Cardiac septum (tissue), 1 donor: ENCODE data around the gene CSNK1A1L. TPM values are rescaled to one million over a fixed set of nuclear protein-coding genes. Genes with fewer than 3 reads are reported as not detected.
A peak's percentile ranks its signal among the peaks of the same experiment; 100 is the strongest.

Experiments used
- DNase-seq: peaks from one replicate; pipeline ENCODE4 v3.0.0-alpha.2; 2020; ENCODE audit warnings: low spot score
- intact Hi-C: fragments of 100-400 bp; cut with DNase I; formaldehyde crosslinking; loops from one replicate; pipeline ENCODE4 v1.14.0; 2022
- total RNA-seq: library from RNA; stranded (reverse); fragmentation: NEBNext Ultra II Directional; extraction: Animal tissue kit (Norgen Biotek cat#: 25700); gene quantifications from one replicate; pipeline ENCODE4 v1.2.1, GENCODE V29; 2021
- donor health status: DM: no; HTN: no; CAD: no.

Gene CSNK1A1L
- total RNA-seq, 1 donor from 2014 or later: not detected

- intact Hi-C loops: loop anchor here (2.0 kb wide), 1 partner anchor 494 kb away; no protein-coding TSS in a partner anchor
- DNase-seq: no peak
Observed at GRCh38 chr13:37109051-37109678, 3.7 kb upstream of the CSNK1A1L start.

DNA sequence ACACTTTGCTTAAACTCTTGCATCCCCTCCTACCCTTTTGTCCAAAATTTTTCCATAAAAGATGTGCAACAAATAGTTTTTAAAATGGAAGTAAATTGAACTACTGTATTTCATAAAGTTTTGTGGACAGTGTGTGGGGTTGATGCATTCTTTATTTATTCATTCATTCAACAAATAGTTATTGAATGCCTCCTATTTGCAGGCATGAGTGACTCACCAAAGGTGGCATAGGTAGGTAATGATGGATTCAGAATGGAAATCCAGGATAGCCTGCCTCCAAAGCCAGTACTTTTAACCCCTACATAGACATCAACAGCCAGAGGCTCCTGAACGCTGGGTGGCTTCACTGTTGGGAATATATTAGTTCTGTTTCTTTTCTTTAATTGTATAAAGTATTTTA is 2.4 kb upstream of the CSNK1A1L start:
- intact Hi-C loops: loop anchor here (2.0 kb wide), 1 partner anchor 495 kb away; no protein-coding TSS in a partner anchor
- no peak for DNase-seq

- DNase-seq: no peak
- intact Hi-C loops: no loop called here
Observed at GRCh38 chr13:37107456-37107855, 2.0 kb upstream of the CSNK1A1L start.

DNA sequence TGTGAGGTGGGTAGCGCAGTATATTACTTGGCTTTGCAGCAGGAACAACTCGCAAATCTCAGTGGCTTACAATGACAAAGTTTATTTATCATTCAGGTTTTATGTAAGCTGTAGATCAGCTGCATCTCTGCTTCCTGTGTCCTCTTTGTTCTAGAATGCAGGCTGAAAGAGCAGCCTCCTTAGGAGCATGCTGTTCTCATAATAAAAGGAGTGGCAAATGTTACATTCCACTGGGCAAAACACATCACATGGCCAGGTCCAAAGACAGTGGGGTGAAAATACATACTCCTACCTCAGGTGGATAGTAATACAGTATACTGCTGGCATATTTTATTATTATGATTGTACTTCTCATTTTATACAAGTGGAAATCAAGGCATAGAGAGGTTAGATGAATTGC is 1.2 kb upstream of the CSNK1A1L start:
- intact Hi-C loops: no loop called here
- DNase-seq: no peak

- intact Hi-C loops: no loop called here
- no peak for DNase-seq
Observed at GRCh38 chr13:37102896-37103295, 2.6 kb downstream of the CSNK1A1L start.

GRCh38 chr13:37101201-37101600 is 4.3 kb downstream of the CSNK1A1L start:
- DNase-seq: no peak
- intact Hi-C loops: no loop called here

DNA sequence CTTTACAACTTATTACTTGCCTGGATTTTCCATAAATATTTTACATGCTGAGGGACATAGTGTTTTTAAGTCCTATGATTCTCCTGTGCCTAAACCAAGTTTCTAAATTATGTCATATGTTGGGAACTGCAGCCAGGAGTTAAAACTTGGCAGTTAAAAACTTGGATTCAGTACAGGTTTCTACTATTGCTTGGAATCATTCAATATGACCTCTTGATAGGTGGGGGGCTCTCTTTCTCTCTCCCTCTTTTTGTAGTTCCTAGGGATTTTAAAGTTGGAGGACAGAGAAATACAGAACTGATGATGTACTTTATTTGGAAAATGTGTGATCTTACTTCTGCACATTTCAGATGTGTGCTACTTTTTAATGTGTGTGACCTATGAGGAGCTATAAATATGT is 4.7 kb downstream of the CSNK1A1L start:
- intact Hi-C loops: no loop called here

GRCh38 chr13:37097076-37097475 is 8.4 kb downstream of the CSNK1A1L start:
- DNase-seq: no peak
- intact Hi-C loops: no loop called here

More for the DNA sequence above, 4.7 kb downstream of the CSNK1A1L start:
- DNase-seq: no peak

DNA sequence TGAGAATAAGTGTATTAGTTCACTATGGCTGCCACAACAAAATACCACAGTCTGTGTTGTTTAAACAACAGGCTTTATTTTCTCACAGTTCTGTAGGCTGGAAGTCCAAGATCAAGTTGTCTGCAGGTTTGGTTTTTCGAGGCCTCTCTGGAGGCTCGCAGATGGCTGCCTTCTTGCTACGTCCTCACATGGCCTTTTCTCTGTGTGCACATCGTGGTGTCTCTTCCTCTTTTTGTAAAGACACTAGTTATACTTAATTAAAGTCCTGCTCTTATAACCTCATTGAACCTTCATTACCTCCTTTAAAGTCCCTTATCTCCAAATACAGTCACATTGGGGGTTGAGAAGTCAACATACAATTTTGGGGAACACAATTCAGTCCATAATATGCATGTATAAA is 10.6 kb downstream of the CSNK1A1L start:
- DNase-seq: no peak
- intact Hi-C loops: no loop called here

DNA sequence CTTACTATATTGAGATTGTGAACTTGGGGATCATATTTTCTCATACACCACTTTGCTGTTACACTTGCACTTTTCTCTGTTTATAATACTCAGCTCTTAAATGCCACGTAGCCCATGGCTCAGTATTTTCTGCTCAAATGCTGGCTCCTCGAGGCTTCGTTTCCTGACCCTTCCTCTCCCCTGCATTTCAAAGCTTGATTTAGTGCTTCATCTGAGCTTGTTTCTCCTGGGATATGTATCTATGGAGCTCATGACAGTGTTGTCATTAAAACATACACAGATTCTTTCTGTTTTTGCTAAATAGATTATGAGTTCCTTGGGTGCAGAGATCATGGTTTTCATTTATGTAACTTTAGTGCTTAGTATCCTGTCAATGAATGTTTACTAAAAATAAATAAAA is 11.4 kb downstream of the CSNK1A1L start:
- intact Hi-C loops: no loop called here
- no peak for DNase-seq

- intact Hi-C loops: no loop called here
Observed at GRCh38 chr13:37091835-37092234, 13.6 kb downstream of the CSNK1A1L start.

DNA sequence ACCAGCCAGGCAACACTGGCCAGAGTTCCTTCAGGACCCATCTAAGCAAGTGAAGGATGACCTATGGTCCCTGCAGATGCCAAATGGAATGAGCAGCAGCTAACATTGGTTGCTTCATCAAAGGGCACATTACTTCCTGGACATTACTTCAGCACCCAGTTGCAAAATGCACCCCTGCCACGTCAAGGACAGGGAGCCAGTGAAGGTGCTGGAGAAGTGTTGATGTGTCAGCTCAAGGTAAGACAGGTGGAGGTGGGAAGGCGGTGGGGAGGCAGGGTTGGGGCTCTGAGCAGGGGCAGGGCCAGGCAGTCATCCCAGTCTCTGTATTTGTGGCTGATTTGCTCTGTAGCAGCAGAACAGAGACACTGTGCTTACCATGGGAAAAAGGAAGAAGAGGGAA is 14.6 kb downstream of the CSNK1A1L start:
- peak; percentile 89 for DNase-seq
- intact Hi-C loops: no loop called here

More at GRCh38 chr13:37091835-37092234, 13.6 kb downstream of the CSNK1A1L start:
- no peak for DNase-seq

- intact Hi-C loops: no loop called here
- no peak for DNase-seq
Observed at GRCh38 chr13:37089495-37089894, 16.0 kb downstream of the CSNK1A1L start.

DNA sequence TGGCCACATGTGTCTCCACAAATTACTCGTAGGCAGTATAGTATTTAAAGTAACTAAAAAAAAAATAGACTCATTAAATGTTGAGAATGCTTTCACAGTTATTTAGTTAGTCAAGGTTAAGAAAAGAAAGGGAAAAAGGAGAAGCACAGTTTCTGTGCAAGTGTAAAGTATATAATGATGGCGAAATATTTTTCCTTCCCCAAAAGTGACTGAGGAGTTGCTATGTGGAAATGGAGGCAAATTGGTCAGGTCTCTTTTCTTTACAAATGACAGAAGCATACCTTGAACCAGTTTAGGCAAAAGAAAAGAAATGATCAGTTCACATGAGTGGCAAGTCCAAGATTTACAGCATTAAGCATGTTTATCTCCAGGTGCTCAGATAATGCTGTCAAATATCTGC is 18.0 kb downstream of the CSNK1A1L start:
- intact Hi-C loops: no loop called here
- DNase-seq: no peak

- DNase-seq: no peak
- intact Hi-C loops: no loop called here
Observed at GRCh38 chr13:37085606-37086005, 19.9 kb downstream of the CSNK1A1L start.

DNA sequence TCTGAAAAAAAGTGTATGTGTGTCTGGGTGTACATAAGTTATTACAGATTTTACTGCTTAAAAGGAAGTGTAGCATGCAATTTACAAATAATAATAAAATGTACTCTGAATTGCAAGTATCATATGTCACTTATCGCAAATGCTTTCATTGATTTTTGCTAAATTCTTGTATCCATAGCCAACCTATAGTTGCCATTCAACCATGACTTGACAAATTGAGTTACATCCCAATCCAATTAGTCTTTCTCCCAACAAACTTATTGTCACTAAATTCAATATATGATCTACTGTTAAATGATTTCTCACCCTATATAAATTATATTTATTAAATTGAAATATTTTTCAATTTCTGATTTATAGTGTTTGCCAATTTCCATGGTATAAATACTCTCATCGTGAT is 28.6 kb downstream of the CSNK1A1L start:
- intact Hi-C loops: no loop called here
- no peak for DNase-seq

- DNase-seq: no peak
- intact Hi-C loops: no loop called here
Observed at GRCh38 chr13:37075164-37075563, 30.3 kb downstream of the CSNK1A1L start.

GRCh38 chr13:37074703-37075102 is 30.8 kb downstream of the CSNK1A1L start:
- DNase-seq: no peak
- intact Hi-C loops: loop anchor here (5.0 kb wide), 1 partner anchor 528 kb away; no protein-coding TSS in a partner anchor

DNA sequence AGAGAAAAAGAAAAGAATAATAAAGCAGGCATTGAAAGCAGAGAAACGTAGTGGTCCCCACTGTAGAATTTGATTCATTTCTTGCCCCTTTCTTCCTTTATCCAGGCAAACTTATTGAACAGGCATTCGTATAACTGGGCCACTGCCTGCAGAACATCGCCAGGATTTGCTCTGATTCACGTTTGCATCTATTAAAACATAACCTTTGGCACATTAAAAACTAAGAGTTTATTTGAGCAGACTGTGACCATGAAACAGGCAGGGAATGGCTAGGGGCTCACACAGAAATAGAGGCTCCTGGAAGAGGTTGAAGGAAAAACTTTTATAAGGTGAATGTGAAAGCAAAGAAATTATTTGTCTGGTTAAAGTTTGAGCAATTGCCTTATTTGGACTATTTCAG is 33.4 kb downstream of the CSNK1A1L start:
- no peak for DNase-seq
- intact Hi-C loops: loop anchor here (5.0 kb wide), 1 partner anchor 530 kb away; no protein-coding TSS in a partner anchor

DNA sequence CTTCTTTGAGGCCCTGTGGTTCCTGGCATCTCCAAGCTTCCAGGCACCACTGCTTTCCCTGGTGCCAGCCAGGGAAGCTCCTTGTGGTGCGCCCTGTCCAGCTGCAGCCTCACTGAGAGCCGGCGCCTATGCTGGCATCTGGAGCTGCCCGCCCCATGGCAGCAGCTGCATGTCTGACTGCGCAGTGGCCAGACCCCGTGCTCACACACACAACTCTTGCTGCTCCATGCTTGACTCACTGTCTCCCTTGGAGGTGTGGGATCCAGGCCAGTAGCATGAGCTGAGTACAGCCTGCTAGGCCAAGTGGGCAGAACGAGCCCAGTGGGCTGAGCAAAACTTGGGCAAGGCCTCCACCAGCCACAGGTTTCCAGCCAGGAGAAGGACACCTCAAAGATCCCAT is 34.5 kb downstream of the CSNK1A1L start:
- no peak for DNase-seq
- intact Hi-C loops: loop anchor here (5.0 kb wide), 1 partner anchor 531 kb away; no protein-coding TSS in a partner anchor

GRCh38 chr13:37070145-37070695 is 35.2 kb downstream of the CSNK1A1L start:
- intact Hi-C loops: loop anchor here (5.0 kb wide), 1 partner anchor 532 kb away; no protein-coding TSS in a partner anchor

More at GRCh38 chr13:37070145-37070695, 35.2 kb downstream of the CSNK1A1L start:
- DNase-seq: no peak
